Nephron progenitor cell (in vitro differentiated cells): ENCODE measurements around the gene MORC2.

Source experiments
- DNase-seq: peaks from one replicate; pipeline ENCODE4 v3.0.0; 2021
- H3K27ac Mint-ChIP-seq: 2 replicates; pipeline ENCODE4 v1.8.0; 2021; ENCODE audit warnings: mild to moderate bottlenecking, moderate library complexity, mixed read lengths
- H3K27me3 Mint-ChIP-seq: 2 replicates; pipeline ENCODE4 v1.8.0; 2021; ENCODE audit warnings: mild to moderate bottlenecking, low read depth, mixed read lengths; ENCODE audit not compliant: poor library complexity
- H3K36me3 Mint-ChIP-seq: 2 replicates; pipeline ENCODE4 v1.8.0; 2021; ENCODE audit warnings: low read depth, mixed read lengths
- H3K4me1 Mint-ChIP-seq: 2 replicates; pipeline ENCODE4 v1.8.0; 2021; ENCODE audit warnings: mixed read lengths
- H3K4me3 Mint-ChIP-seq: 2 replicates; pipeline ENCODE4 v1.8.0; 2021; ENCODE audit warnings: mild to moderate bottlenecking, moderate library complexity, mixed read lengths
- H3K9me3 Mint-ChIP-seq: 2 replicates; pipeline ENCODE4 v1.8.0; 2021; ENCODE audit warnings: mild to moderate bottlenecking, moderate library complexity, mixed read lengths
- CTCF ChIP-seq: fragments of 200-600 bp; sonication (generic); IDR thresholded peaks from 2 replicates; pipeline ENCODE4 v1.5.0; 2021; ENCODE audit warnings: antibody characterized with exemption

MORC2 gene

GRCh38 chr22:30889268-30889995 lies 79.1 kb downstream of the MORC2 start:
- Mint-ChIP-seq H3K4me3 (no peak overlapping the region), H3K4me1 (no peaks in the 10 kb centered on the region), H3K9me3 (no peaks in the 10 kb centered on the region), H3K27me3 (peaks cover 6% of the 10 kb centered on the region), H3K36me3 (no peaks in the 10 kb centered on the region), H3K27ac (no peak overlapping the region)
- no peak for TF ChIP-seq CTCF
- no peak for DNase-seq

GRCh38 chr22:30887861-30888260 lies 80.7 kb downstream of the MORC2 start:
- peaks cover 6% of the 10 kb centered on the region for H3K27me3 Mint-ChIP-seq
- H3K36me3 Mint-ChIP-seq, result no peaks in the 10 kb centered on the region
- no peak for TF ChIP-seq CTCF
- H3K9me3 Mint-ChIP-seq, result no peaks in the 10 kb centered on the region
- no peaks in the 10 kb centered on the region for H3K4me1 Mint-ChIP-seq
- DNase-seq, result no peak
- no peak overlapping the region for H3K4me3 Mint-ChIP-seq
- no peak overlapping the region for H3K27ac Mint-ChIP-seq

GRCh38 chr22:30887453-30887852 lies 81.1 kb downstream of the MORC2 start:
- DNase-seq, result no peak
- Mint-ChIP-seq H3K27me3 (peaks cover 6% of the 10 kb centered on the region), H3K36me3 (no peaks in the 10 kb centered on the region), H3K4me1 (no peaks in the 10 kb centered on the region), H3K9me3 (no peaks in the 10 kb centered on the region), H3K4me3 (no peak overlapping the region), H3K27ac (no peak overlapping the region)
- no peak for TF ChIP-seq CTCF

GRCh38 chr22:30885591-30885990 lies 83.0 kb downstream of the MORC2 start:
- Mint-ChIP-seq H3K36me3 (no peaks in the 10 kb centered on the region), H3K4me3 (no peak overlapping the region), H3K27ac (no peak overlapping the region), H3K9me3 (no peaks in the 10 kb centered on the region), H3K4me1 (peaks cover 7% of the 10 kb centered on the region), H3K27me3 (peaks cover 6% of the 10 kb centered on the region)
- TF ChIP-seq CTCF, result no peak
- no peak for DNase-seq

- H3K4me1 Mint-ChIP-seq, result peaks cover 7% of the 10 kb centered on the region
- no peak overlapping the region for H3K27ac Mint-ChIP-seq
- no peaks in the 10 kb centered on the region for H3K9me3 Mint-ChIP-seq
- no peak for TF ChIP-seq CTCF
- H3K36me3 Mint-ChIP-seq, result no peaks in the 10 kb centered on the region
- no peak overlapping the region for H3K4me3 Mint-ChIP-seq
- H3K27me3 Mint-ChIP-seq, result peaks cover 6% of the 10 kb centered on the region
- no peak for DNase-seq
These were observed 83.6 kb downstream of the MORC2 start for GRCh38 chr22:30885001-30885366.

GRCh38 chr22:30884211-30885000 lies 84.2 kb downstream of the MORC2 start:
- TF ChIP-seq CTCF, result no peak
- Mint-ChIP-seq H3K36me3 (no peaks in the 10 kb centered on the region), H3K9me3 (no peaks in the 10 kb centered on the region), H3K27ac (no peak overlapping the region), H3K27me3 (peaks cover 6% of the 10 kb centered on the region), H3K4me1 (peaks cover 7% of the 10 kb centered on the region), H3K4me3 (no peak overlapping the region)
- no peak for DNase-seq
